GM19438 (cell line): Measurements from ENCODE around the gene PMS1.
"Not testable (repeated sequence)": the region's sequence is repeated elsewhere in the genome, so short reads cannot be mapped to it uniquely, and the experiment has no call there.

Source experiments
- ATAC-seq: cut with Tn5 transposase; IDR thresholded peaks from one replicate; pipeline ENCODE4 v1.9.1; 2021; ENCODE audit warnings: low read depth; ENCODE audit not compliant: unreplicated experiment

Gene PMS1

DNA sequence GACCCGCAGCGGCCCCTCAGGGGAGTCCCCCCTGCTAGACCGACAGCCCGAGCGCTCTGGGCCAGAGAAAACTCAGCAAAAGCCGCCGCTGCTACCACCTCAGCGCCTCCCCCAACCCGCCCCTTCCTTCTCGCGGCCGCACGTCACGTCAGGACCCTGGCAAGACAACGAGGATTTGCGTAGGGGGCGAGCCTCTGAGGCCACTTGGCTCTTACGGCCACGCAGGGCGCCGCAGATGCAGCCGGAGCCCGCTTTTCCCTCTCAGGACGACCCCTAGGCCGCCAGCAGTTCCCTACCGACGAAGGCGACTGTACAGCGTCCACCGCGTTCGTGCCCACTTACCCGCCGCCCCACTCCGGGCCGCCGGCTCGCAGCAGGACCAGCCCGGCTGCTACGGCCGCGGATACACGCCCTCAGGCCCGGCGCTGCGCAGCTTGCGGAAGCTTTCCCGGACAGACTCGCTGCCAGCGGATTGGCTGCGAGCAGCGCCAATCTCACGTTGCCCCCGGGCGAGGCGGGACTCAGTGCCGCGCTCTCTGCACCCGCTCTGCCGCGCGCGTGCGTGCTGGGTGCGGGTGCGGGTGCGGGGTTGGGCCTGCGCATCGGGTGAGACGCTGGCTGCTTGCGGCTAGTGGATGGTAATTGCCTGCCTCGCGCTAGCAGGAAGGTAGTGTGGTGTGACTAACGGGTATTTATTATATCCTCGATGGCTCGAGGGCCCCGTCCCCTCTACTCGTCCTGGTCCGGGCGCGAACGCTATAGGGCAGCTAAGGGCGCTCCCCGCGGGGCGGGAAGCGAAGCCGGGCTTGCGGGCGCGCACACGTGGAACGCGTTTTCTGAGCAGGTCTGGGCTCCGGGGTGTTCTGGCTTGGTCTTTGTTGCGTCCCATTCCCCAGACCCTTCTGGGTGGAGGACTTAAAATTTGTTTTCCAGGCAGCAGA, at the start of gene PMS1, which contains the start of gene ORMDL1:
Gene PMS1 (plus strand): TSS at position 524 of the 941 bp plus-strand sequence. CDS start 7,360 bp downstream, outside the sequence.
Gene ORMDL1 (minus strand): TSS at position 413 of the 941 bp plus-strand sequence. CDS start 1,744 bp downstream, outside the sequence.
- peak; percentile 88 for ATAC-seq

DNA sequence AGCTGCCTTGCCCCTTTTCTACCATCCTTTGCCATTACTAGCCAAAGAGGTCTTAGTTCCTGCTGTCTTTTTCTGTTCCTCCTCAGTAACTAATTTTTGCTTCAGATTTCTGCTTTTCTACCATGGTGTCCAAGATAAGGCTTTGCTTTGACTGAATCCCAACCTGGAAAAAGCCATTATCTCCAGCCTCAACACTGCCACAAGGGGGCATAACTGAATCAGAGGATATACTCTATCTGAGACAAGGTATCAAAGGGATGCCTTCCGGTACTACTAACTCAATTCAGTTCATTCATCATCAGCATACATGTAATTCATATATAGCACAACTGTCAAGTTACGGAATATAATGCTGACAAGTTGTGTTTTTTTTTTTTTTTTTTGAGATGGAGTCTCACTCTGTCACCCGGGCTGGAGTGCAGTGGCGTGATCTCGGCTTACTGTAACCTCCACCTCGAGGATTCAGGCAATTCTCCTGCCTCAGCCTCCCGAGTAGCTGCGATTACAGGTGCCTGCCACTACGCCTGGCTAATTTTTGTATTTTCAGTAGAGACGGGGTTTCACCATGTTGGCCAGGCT, 33.1 kb upstream of the PMS1 start:
- peak; percentile 85 for ATAC-seq

DNA sequence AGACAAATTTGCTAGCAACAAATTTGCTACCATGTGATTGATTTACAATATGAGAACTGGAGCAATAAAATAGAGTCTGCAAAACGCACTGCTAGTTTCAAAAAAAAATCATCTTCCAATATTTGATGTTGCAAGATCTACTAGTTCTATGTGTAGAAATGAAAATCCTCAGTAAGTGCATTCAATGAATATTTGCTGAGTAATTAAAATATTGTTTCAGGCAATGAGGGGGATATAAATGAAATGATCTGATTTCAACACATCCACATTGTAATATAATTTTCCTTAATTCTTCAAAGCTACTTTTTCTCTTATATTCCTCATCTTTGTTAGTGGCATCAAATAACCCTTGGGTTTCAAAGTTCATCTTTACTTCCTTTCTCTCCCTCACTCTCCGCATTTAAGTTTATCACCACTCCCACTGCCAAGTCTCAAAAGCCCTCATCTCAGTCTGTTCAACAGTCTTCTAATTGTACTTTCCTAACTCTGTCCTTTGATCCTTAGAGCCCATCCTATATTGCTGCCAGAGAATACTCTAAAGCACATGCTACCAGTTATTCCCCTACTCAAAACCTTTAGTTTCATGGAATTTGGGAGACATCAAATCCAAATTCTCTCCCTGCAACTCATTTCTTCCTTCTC, 27.8 kb upstream of the PMS1 start:
- ATAC-seq, result no peak

DNA sequence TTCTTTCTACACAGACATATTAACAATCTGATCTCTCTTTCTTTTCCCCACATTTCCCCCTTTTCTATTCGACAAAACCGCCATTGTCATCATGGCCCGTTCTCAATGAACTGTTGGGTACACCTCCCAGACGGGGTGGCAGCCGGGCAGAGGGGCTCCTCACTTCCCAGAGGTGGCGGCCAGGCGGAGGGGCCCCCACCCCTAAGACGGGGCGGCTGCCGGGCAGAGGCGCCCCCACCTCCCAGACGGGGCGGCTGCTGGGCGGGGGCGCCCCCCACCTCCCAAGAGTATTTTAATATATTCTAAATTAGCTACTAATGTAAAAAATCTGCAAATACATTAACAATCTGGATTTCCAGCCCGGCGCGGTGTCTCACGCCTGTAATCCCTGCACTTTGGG, 24.1 kb upstream of the PMS1 start:
- not testable (repeated sequence) for ATAC-seq

DNA sequence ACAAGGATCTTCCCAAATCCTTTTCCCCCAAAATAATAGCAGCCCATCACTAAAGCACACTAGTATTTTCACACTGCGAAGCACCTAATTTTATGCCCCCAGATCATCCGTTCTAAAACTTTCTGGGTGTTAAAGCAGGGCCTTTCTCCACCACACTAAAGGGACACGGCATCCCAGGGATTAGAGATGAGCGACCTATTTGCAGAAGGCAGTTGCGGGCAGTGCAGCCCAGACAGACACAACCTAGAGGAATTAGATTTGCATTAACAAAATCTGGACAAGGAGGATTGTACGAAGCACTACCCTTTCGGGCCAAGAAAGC, 22.1 kb upstream of the PMS1 start:
- ATAC-seq, result no peak

DNA sequence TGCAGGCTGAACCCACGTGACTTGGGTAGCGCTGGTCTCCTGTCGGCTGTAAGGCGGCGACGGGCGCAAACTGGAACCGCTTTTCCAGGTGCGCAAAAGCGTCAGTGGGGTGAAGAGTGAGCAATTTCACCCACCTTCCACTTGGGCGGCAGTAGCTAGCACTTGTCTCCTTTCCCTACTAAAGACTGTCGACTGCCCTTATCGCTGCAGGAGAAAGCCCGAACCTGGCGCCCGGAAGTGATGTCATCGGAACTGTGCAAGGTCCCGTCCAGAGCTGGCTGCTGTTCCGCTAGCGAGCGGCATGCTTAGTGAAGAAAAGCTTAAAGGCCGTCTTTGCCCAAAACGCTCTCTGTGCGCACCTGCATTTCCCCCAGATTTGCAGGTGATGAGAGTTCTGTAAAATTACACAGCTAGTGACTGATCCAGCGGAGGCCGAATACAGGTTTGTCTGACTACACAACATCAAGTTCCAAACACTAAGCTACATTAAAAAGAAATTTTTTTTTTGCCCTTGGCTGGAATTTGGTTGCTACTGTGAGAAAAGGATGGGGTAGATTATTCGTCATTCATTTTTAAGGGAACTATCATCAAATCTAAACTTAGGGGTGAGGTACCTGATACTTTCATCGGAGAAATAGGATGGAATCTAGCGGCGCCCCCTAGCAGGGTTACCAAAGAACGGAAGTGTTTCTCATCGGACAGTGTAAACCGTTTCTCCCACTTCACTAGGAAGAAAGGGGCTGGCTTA, 21.5 kb upstream of the PMS1 start, which contains the start of gene OSGEPL1:
Gene OSGEPL1 (minus strand): TSS at position 242 of the 748 bp plus-strand sequence. CDS start 1,152 bp downstream, outside the sequence.
- peak; percentile 97 for ATAC-seq

DNA sequence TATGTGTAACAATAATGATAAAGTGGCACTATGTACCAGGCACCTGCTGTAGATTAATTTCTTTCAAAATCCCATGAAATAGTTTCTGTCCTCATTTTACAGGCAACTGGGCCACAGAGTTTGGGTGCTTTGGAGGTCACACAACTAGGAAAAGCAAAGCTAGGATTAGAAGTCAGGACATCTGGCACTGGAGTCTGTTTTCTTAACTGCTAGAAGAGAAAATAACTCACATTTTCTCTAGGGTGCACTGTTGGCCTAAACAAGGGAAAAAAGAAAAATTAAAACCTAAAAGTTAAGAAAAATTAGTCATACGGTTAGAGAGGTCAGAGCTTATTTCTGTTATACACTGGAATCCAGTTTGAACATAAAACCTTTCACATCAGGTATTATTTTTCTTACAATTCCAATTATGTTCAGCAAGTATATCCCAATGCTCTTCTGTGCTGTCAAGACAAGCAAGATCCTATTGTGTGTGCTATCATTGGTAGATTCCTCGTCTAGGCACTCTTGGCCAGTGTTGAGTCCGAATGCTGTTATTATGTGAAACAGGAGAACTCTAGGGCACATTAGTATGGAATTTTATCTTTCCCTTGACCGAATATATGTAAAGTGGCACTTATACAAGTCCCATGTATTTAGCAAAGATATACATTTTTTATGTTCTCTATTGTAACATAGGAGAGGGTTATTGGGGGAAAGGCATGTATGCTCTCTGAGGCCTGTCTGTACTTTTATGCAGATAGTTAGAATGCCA, 20.2 kb upstream of the PMS1 start:
- ATAC-seq, result no peak

DNA sequence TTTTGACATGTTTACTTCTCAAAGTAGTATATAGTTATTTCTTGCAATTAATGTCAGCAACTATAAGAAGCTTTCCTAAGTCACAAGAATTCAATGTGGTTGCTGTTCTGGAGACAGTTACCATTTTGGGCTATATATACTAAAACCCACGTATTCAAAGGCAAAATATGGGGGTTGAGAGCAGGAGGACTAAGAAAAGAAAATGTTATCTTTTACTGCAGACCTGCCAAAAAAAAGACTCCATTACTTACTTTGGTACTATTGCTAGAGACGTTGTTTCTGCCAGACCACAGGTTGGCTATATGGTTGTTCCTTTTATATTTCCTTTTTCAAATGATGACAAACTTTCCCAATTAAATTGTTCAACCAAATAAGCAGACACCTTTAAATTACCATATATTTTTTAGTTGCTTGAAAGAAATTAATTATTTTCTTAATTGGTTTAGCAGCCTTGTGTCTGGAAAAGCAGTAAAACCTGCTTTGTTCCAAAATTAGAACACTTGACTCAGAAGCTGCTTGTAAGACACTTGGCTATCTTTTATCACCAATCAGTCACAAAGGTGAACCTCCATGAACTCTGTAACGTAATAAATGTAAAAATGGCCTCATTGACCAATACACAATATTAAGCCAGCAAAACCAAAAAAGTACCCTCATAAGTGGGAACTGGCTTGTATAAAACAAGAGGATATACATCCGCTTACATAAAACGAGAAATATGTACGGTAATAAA, 13.5 kb upstream of the PMS1 start:
- no peak for ATAC-seq

DNA sequence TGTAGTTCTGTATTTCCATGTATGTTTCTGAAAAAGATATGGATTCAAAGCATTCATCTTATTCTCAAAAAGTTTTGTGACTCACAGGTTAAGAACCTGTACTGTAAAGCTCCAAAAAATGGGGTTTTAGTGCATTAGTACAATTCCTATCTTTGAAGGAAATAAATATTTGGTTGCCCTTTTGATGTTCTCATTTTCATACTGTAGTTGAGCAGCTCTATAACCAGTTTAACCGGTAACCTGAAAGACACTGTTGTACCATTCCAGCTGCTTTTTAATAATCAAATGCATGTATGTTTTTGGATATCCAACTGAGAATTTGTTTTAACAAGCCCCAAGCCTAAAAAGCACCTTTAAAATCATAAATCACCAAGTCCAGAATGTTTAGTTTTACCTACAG, 12.0 kb upstream of the PMS1 start:
- no peak for ATAC-seq

DNA sequence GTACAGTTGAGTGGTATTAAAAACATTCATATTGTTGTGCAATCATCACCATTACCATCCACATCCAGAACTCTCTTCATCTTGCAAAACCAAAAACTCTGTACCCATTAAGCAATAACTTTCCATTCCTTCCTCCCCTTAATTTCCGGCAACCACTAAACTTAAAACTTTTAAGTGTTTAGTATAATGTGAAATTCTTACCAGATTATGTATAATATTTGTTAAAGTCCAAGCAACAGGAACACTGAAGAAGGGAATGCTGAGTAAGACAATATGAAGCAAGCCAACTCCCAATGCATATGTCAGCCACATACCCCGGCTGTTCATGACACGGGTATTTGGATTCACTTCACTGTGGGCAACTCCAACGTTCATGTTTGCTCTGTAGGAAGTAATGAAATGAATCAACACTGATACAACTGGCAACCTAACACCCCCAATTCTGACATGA, 2.0 kb upstream of the PMS1 start:
- ATAC-seq, result no peak

DNA sequence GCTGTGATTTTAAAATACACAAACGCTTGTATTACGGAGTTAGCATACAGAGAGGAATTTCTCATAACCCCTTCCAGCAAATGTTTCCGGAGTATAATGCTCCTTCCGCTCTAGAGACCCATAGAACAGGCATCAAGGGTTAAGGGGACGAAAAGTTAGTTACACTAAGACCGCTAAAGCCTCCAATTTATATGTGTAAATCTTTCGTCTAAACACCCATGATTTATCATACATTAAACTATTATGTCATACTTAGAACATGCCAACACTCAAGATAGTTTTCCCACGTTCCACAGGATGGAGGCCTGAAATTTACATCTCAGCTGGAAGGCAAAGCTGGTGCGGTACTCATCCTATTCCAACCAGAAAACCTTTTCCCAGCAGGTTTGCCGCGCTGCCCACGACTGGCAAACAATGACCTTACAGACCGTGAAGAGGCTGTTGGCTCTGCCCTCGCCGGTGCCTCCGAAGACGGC, 761 bp upstream of the PMS1 start:
- peak; percentile 23 for ATAC-seq

DNA sequence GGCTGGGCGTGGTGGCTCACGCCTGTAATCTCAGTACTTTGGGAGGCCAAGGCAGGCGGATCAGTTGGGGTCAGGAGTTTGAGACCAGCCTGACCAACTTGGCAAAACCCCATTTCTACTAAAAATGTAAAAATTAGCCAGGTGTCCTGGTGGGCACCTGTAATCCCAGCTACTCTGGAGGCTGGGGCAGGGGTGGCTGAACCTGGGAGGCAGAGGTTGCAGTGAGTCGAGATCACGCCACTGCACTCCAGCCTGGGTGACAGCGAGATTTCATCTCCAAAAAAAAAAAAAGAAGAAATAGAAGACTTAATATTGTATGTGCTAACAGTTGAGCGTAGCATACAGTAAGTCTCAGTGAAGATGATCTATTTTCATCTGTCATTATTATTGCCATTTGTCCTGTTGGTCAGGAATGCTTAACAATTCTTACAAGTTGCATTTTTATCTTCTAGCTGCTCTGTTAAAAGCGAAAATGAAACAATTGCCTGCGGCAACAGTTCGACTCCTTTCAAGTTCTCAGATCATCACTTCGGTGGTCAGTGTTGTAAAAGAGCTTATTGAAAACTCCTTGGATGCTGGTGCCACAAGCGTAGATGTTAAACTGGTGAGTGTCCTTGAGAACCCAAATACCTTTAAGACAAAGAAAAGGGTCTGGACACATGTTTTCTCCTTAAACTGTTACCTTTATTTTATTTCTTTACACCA, 7.2 kb downstream of the PMS1 start:
- ATAC-seq, result no peak

DNA sequence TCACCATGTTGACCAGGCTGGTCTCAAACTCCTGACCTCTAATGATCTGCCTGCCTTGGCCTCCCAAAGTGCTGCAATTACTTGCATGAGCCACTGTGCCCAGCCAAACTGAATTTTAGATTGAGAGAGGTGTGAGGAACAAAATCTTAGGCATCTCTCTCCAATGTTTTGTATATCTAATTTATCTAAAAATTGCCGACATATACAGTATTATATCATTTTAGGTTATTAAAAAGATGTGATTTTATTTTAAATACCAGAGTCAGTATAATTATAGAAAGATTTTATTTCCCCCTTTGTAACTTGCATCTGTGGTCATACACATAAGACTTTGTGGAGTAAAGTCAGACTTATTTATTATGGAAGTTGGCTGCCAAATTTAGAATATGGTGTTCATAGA, 10.1 kb downstream of the PMS1 start:
- no peak for ATAC-seq

DNA sequence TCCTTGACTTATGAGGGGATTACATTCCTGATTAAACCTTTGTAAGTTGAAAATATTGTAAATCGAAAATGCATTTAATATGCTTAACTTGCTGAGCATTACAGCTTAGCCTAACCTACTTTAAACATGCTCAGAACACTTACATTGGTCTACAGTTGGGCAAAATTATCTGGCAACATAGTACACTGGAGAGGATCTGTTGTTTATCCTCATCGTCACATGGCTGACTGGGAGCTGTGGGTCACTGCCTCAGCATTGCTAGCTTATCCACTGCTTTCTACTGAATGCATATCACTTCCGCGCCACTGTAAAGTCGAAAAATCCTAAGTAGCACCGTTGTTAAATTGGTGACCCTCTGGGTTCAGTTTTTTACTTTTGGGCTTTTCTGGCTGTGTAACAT, 13.7 kb downstream of the PMS1 start:
- no peak for ATAC-seq

DNA sequence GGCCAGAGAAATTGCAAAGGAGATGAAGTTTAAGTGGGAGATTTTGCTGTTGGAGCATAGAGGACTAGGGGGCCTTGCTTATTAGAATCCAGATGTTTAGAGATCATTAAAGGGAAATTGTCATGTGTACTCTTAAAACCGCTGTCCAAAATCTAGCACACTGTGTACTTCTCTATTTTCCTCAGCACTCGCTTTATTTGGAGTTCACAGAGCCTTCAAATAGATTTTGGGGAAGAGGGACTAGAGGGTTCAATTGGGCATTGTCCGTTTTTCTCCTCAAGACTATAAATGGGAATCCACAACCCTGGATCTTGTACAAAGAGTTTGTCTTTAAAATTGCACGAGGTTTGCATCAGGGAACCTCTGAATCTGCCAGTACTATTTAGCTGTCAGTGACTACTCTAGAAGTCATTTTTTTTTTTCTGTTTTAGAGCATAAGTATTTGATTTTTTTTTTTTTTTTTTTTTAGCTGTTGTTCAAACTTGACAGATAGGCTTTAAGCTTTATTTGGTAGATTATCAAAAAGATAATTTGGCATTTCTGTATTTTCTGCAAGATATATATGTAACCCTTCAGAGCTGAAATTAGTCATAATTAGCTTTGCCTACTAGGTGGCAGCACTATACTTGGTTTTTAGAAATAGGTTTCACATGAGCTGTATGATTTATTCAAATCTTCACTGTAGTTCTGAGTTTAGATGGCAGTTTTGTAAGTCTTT, 14.2 kb downstream of the PMS1 start:
- peak; percentile 87 for ATAC-seq

DNA sequence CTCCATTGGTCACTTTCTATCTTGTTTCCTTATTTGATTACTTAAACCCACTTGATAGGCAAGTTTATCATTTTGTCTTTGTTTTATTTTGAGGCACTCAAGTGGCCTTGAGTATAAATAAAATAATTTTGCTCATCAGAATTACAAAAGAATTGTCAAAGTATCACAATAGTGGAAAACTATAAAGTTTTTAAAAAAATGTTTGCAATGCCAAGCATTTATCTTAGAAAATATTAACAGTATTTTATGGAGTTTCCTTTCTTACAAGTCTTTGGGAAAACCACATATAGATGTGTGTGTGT, 14.7 kb downstream of the PMS1 start:
- ATAC-seq, result no peak

DNA sequence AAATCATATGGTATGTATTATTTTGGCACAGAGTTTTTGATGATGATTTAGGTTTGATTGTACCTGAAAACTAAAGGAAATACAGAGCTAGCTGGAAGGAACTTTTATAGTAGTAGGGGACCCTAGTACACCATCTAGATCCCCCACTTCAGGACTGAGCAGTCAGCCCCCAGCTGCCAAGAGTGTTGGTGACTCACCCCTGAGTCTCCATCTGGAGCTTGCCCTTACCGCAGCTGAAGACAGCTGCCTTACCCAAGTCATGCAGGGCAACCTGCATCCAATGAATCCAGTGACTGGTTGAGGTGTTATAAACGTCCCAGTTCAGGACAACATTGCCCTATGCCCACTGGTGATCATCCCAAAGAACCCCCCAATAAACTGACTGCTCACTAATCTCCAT, 15.3 kb downstream of the PMS1 start:
- ATAC-seq, result no peak

DNA sequence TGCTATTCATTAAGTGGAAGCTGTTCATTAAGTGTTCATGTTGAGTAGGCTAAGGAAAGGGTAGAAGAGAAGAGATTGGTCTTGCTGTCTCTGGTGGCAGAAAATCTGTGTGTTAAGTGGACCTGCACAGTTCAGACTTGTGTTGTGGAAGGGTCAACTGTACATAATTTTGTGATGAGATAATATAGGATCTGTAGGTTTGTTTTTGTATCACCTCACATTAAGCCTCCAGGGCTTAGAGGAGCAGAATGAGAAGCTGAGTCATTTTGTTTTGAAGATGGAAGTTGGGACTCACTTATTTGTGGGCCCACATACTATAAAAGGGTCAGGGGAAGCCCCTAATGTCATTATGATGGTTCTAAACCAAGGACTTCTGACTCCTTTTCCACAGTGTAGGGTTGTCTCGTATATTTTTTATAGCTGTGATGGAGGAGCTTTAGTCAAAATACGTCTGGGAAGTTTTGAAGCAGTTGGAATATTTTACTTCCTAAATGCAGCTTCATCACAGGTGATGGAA, 18.2 kb downstream of the PMS1 start:
- no peak for ATAC-seq
